Osteoblast (primary cell): ENCODE results near the gene KCNQ1. TPM values are rescaled to one million over a fixed set of nuclear protein-coding genes. Genes with fewer than 3 reads are reported as not detected.

ENCODE experiments used
- DNase-seq: peaks from one replicate; pipeline ENCODE4 v3.0.0; 2011; ENCODE audit warnings: low spot score, mixed read lengths; ENCODE audit not compliant: insufficient read length; ENCODE audit errors: missing footprints
- H2AFZ ChIP-seq: 2 replicates; pipeline ENCODE4 v1.6.0; 2011; ENCODE audit warnings: mild to moderate bottlenecking, low read length
- H3K27ac ChIP-seq: 2 replicates; pipeline ENCODE4 v1.5.1; 2011; ENCODE audit warnings: mild to moderate bottlenecking, low read depth, low read length, moderate library complexity
- H3K27me3 ChIP-seq: 2 replicates; pipeline ENCODE4 v1.6.0; 2012; ENCODE audit warnings: mild to moderate bottlenecking, control low read depth, inconsistent platforms, low read length, moderate library complexity; ENCODE audit not compliant: insufficient read depth
- H3K36me3 ChIP-seq: 2 replicates; pipeline ENCODE4 v1.5.1; 2011; ENCODE audit warnings: mild to moderate bottlenecking, low read length, control low read depth, moderate library complexity; ENCODE audit not compliant: insufficient read depth
- H3K4me1 ChIP-seq: 2 replicates; pipeline ENCODE4 v1.5.1; 2011; ENCODE audit warnings: mild to moderate bottlenecking, low read length, control low read depth, moderate library complexity; ENCODE audit not compliant: insufficient read depth
- H3K4me2 ChIP-seq: 2 replicates; pipeline ENCODE4 v1.6.0; 2011; ENCODE audit warnings: mild to moderate bottlenecking, low read length; ENCODE audit not compliant: insufficient read depth
- H3K4me3 ChIP-seq: fragments of 200-600 bp; sonication (generic); 3 replicates; pipeline ENCODE4 v1.5.1; 2012; ENCODE audit warnings: mild to moderate bottlenecking, low read length, inconsistent platforms; ENCODE audit not compliant: insufficient read depth
- H3K79me2 ChIP-seq: 2 replicates; pipeline ENCODE4 v1.6.0; 2012; ENCODE audit warnings: mild to moderate bottlenecking, low read length, control low read depth, inconsistent platforms; ENCODE audit not compliant: insufficient read depth
- H3K9me3 ChIP-seq: 2 replicates; pipeline ENCODE4 v1.5.1; 2011; ENCODE audit warnings: low read depth, low read length, control low read depth
- H4K20me1 ChIP-seq: 2 replicates; pipeline ENCODE4 v1.6.0; 2012; ENCODE audit warnings: mild to moderate bottlenecking, low read length, control low read depth; ENCODE audit not compliant: insufficient read depth
- CTCF ChIP-seq: IDR thresholded peaks from 2 replicates; pipeline ENCODE4 v1.5.1; 2011; ENCODE audit warnings: mild to moderate bottlenecking, low read depth, low read length, moderate library complexity; ENCODE audit errors: extremely low read depth
- total RNA-seq: library from RNA; depleted of rRNA; stranded (reverse); fragments of >200 nt; gene quantifications from 2 replicates; pipeline ENCODE4 v1.2.3, GENCODE V29; 2012

KCNQ1 gene
- total RNA-seq, 1 donor = not detected

DNA sequence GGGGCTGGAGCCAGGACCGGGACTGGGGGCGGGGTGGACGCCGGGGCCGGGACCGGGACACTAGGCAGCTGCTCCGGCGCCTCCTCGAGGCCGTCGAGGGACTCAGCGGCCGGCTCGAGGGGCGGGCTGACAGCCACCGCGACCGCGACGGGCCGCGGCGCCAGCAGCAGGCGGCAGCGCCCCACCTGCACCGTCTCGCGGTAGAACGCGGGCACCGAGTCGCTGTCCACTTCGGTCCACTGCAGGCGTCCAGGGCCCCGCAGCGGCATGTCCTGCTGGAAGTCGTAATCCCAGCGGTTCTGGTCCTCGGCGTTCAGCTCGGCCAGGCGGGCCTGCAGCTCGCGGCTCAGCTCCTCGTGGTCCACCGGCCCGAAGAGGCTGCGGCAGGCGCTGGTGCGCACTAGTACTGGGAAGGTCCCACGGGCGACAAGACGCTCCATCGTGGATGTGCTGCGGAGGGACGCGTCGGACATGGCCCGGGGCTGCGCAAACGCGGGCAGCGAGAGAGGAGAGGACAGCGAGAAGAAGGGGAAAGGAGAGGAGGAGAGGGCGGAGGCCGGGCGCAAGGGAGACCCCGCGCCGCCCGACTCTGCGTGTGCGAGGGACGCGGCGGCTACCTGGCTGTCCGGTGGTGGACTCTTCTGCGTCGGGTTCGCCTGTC lies 440.3 kb downstream of the KCNQ1 start:
- Histone ChIP-seq H3K4me3 (peak overlapping the region; percentile 70), H3K79me2 (no peaks in the 10 kb centered on the region), H3K9me3 (no peaks in the 10 kb centered on the region), H3K4me2 (peak overlapping the region; percentile 81), H3K4me1 (peaks cover 4% of the 10 kb centered on the region), H3K36me3 (no peaks in the 10 kb centered on the region), H3K27me3 (peaks cover 51% of the 10 kb centered on the region), H2AFZ (peak overlapping the region; percentile 65), H4K20me1 (no peaks in the 10 kb centered on the region), H3K27ac (no peak overlapping the region)
- DNase-seq = no peak
- TF ChIP-seq CTCF = no peak

GRCh38 chr11:2885678-2886081 lies 440.9 kb downstream of the KCNQ1 start, which contains the start of gene CDKN1C:
TSS of gene CDKN1C (minus strand) at chr11:2885775. CDS start at chr11:2885456, 319 bp downstream.
- H3K4me2 ChIP-seq = peak within 1 kb of the TSS; percentile 81
- H4K20me1 ChIP-seq = no peaks in the 10 kb centered on the region
- no peaks in the 10 kb centered on the region for H3K9me3 ChIP-seq
- DNase-seq = peak; percentile 100
- no peaks in the 10 kb centered on the region for H3K36me3 ChIP-seq
- peak within 1 kb of the TSS; percentile 70 for H3K4me3 ChIP-seq
- no peaks in the 10 kb centered on the region for H3K79me2 ChIP-seq
- H3K27me3 ChIP-seq = peaks cover 51% of the 10 kb centered on the region
- H3K27ac ChIP-seq = no peak within 1 kb of the TSS
- peak within 1 kb of the TSS; percentile 65 for H2AFZ ChIP-seq
- H3K4me1 ChIP-seq = peaks cover 4% of the 10 kb centered on the region
- TF ChIP-seq CTCF = no peak

DNA sequence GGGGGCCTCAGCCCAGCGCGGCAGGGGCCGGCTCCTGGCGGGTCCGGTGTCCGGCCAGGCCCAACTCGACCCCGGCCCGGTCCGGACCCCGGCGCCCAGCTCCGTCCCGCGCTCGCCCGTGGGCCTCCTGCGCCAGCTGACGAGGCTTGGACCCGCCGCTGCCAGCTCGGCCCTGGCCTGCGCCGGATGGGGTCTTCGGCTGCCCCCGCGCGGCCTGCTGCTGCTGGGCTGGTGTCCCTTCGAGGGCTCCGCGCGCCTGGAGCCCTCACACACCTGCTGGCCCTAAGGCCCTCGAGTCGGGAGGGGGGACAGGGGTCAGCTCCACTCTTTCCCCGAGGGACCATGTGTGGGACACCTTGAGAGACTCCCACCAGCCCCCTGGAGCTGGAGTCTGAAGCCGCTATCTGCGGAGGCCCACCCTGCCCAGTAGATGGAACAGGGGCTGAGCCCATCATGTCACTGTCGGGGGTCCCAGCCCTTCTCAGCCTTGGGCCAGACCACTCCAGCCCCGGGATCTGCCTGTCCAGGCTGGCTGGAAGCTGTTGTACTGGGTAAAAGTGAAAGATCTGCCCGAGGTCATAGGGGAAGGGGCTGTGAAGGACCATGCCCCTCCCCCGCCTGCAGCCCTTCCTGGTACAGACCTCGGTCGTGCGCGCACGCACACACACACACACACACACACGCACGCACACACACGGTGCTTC lies 441.5 kb downstream of the KCNQ1 start:
- no peaks in the 10 kb centered on the region for H3K9me3 ChIP-seq
- no peak overlapping the region for H3K27ac ChIP-seq
- no peaks in the 10 kb centered on the region for H3K36me3 ChIP-seq
- H3K4me3 ChIP-seq = peak overlapping the region; percentile 35
- peak; percentile 96 for DNase-seq
- no peak for TF ChIP-seq CTCF
- peaks cover 4% of the 10 kb centered on the region for H3K4me1 ChIP-seq
- H3K4me2 ChIP-seq = peak overlapping the region; percentile 36
- no peak overlapping the region for H2AFZ ChIP-seq
- H3K79me2 ChIP-seq = no peaks in the 10 kb centered on the region
- peaks cover 47% of the 10 kb centered on the region for H3K27me3 ChIP-seq
- no peaks in the 10 kb centered on the region for H4K20me1 ChIP-seq

DNA sequence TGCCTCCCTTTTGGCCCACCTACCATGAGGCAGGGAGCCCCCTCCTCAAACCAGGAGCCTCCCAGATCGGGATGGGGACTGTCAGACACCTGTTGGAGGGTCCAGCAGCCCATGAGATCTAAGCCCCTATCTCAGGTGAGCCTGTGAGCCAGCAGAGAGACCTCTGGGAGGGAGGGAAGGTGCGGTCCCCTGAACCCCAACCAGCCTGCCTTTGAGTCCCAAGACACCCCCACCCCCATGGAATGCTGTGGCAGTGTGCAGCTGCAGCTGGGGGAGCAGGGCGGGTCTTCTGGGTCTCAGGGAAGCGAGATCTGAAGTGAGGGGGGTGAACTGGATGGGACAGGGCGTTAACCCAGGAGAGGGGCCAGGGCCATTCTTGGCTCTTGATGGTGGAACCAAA lies 442.1 kb downstream of the KCNQ1 start:
- no peaks in the 10 kb centered on the region for H3K36me3 ChIP-seq
- H2AFZ ChIP-seq = no peak overlapping the region
- H3K4me1 ChIP-seq = peaks cover 7% of the 10 kb centered on the region
- H4K20me1 ChIP-seq = no peaks in the 10 kb centered on the region
- TF ChIP-seq CTCF = no peak
- no peaks in the 10 kb centered on the region for H3K9me3 ChIP-seq
- no peak overlapping the region for H3K4me2 ChIP-seq
- no peaks in the 10 kb centered on the region for H3K79me2 ChIP-seq
- H3K4me3 ChIP-seq = no peak overlapping the region
- no peak overlapping the region for H3K27ac ChIP-seq
- H3K27me3 ChIP-seq = peaks cover 41% of the 10 kb centered on the region
- DNase-seq = no peak
